CD4-positive, alpha-beta T cell treated with Interleukin-4 for 4 hours (primary cell): ENCODE data around the gene SUN5.
"Not testable (repeated sequence)": the region's sequence is repeated elsewhere in the genome, so short reads cannot be mapped to it uniquely, and the experiment has no call there.

Source experiments
- DNase-seq: peaks from one replicate; pipeline ENCODE4 v3.0.0-alpha.2; 2020

The SUN5 gene

GRCh38 chr20:33004141-33004751, at the start of gene SUN5:
SUN5 (minus strand) TSS chr20:33004433; CDS start chr20:33004340, 93 bp downstream.
- DNase-seq: no peak

- DNase-seq: no peak
These were observed 49.3 kb upstream of the SUN5 start, which contains the start of gene BPIFB3 for GRCh38 chr20:33053291-33054106. BPIFB3 (plus strand) TSS chr20:33053903; CDS start chr20:33055436, 1,533 bp downstream.

DNA sequence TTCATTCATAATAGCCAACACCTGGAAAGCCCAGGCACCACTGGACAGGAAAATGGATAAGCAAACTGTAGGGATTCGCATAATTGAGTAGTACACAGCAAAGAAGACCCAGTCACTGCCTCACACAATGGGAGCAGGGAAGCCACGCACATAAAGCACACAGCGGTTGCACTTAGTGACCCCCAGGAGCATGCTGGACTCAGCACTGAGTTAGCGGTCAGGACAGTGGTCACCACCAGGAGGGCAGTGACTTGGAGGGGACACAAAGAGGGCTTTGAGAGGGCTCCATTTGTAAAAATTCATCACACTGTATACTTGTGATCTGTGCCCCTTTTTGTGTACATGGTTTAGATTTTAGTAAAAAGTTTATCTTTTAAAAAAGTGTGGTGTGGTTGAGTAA, 47.1 kb upstream of the SUN5 start:
- no peak for DNase-seq

GRCh38 chr20:33046412-33046811, 42.2 kb upstream of the SUN5 start:
- DNase-seq: no peak

- DNase-seq: not testable (repeated sequence)
These were observed 41.0 kb upstream of the SUN5 start for GRCh38 chr20:33045129-33045721.

DNA sequence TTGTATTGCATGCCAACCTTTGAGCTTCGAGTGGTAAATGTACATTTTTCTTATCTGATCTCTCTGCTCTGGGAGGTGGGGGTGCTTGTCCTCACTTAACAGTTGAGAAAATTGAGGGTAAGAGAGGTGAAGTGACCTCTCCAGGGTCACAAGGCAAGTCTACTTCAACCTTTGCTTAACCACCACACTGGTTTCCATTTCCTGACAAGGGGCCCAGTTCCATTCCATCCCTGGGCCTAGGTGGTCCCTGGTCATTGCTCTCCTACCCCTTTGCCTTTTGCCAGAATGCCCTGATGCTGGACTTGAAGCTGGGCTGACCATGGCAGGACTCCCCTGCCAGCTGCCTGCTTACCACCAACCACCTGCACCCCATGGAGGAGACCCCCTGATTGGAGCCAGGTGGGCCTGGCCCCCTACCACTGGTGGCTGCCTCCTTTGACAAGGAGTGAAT, 39.5 kb upstream of the SUN5 start:
- DNase-seq: no peak

GRCh38 chr20:33042983-33043730, 38.9 kb upstream of the SUN5 start:
- no peak for DNase-seq

- no peak for DNase-seq
These were observed 38.2 kb upstream of the SUN5 start for GRCh38 chr20:33042430-33042829.

DNA sequence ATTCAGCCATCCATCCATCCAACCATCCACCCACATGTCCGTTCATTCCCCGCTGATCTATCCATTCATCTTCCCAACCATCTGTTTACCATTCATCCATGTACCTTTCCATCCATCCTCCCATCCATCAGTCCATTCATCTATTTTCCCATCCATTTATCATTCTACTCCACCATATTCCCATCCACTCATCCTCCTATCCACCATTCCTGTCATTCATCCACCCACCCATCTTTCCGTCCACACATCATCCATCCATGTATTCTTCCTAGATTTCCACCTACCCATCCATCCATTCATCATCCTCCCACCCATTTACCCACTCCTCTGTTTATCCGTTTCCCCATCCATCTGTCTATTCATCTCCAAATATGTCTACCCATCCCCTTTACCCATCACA, 34.0 kb upstream of the SUN5 start:
- no peak for DNase-seq

DNA sequence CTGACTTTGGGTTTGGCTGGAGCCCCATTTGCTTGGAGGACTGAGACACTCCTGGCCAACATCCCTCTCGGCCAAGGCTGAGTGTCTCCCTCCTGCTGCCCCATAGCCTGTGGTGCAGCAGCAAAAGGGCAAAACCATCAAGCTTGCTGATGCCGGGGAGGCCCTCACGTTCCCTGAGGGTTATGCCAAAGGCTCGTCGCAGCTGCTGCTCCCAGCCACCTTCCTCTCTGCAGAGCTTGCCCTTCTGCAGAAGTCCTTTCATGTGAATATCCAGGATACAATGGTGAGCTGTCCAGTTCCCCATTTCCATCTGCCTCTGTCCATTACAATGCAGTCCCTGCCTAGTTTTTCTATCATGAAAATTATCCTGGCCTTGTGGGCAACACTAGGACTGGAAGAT, 33.2 kb upstream of the SUN5 start:
- no peak for DNase-seq

DNA sequence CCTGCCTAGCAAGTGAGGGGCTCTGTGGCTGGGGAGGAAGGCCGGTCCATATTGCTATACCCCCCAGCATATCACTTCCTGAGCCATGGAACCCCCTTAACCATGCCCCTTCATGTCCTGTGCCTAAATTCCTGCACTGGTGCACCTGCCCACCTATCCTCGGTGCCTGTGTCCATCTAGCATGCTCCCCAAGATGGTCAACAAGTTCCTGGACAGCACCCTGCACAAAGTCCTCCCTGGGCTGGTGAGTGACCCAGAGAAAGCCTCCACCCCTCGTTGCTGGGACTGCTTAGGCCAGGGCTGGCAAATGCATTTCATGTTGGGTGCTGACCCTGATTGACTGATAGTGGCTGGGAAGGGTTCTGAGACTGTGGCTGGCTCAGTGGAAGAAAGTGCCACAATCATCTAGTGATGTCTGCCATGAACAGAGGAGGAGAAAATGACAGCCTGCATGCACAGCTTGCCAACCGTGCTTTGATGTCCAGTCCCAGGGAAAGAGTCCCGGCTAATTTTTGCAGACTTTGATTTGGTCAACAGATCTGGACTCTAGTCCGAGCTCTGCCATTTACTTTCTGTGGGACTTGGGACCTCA, 30.8 kb upstream of the SUN5 start:
- no peak for DNase-seq

- DNase-seq: no peak
These were observed 29.9 kb upstream of the SUN5 start for GRCh38 chr20:33034115-33034514.

DNA sequence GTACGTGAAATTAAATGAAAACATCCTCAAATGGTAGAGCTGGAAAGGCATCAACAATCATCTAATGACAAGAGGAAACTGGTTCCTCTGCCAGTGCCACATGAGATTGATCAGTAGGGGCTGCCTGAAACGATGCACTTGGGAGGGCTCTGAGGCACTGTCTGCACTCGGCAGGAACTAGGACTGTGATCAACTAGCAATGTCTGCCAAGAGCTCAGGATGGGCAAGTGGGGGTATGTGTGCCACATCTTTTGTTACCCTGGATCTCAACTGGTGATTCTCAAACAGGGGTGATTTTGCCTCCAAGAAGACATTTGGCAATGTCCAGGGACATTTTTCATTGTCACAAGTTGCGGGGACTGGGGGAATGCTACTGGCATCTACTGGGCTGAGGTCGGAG, 29.1 kb upstream of the SUN5 start:
- DNase-seq: no peak

DNA sequence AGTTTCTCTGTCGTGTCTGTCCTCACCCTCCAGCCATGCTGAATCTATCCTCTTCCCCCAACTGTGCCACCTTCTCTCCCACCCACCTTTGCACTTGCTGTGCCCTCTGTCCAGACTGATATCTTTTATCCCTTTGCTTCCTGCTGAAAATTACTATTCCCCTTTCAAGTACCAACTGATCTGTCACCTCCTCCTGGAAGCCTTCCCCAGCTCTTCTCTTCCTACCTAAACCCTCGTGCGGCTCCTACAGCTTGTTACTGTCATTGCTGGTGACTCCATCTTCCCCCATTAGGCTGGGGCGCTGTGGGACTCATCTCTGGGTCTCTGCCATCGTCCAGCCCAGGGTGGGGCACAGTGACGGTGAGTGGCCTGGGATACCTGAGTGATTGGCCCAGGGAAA, 28.3 kb upstream of the SUN5 start:
- no peak for DNase-seq

DNA sequence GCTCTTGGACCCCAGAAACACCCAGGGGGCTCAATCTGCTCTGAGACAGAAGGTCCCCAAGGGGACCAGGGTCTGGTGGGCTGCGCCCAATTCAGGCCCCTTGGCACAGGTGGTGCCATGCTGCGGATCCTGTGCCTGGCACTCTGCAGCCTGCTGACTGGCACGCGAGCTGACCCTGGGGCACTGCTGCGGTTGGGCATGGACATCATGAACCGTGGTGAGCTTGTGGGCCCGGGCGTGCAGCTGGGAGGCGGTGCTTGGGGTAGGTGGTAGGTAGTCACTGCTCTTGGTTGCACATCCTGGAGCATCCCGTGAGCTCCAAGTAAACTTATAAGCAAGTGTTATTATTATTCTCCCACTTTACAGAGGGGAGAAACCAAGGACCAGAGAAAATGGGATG, 27.3 kb upstream of the SUN5 start, which contains the start of gene BPIFB6:
Gene BPIFB6, plus strand, starts transcription at position 118 of the 400 bp plus-strand sequence. Its CDS starts 0 bp downstream, at position 118.
- DNase-seq: no peak

DNA sequence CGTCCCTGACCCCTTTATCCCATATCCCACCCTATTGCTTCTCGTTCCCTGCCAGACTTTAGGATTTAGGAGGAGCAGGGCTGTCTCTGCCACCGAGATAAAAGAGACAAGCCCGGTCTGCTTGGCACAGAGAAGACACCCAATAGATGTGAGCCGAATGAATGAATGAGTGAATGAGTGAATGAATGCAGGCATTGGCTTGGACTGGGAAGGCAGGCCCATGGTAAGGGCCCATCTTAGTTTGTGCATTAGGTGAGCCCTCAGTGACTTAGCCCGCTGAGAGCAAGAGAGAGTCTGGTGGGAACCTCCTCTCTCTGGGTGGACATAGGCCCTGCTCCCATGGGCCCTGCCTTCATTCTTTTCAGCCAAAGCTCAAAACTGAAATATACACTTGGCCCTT, 26.3 kb upstream of the SUN5 start:
- no peak for DNase-seq

- DNase-seq: no peak
These were observed 25.8 kb upstream of the SUN5 start for GRCh38 chr20:33030076-33030475.

- no peak for DNase-seq
These were observed 24.6 kb upstream of the SUN5 start for GRCh38 chr20:33028875-33029274.

DNA sequence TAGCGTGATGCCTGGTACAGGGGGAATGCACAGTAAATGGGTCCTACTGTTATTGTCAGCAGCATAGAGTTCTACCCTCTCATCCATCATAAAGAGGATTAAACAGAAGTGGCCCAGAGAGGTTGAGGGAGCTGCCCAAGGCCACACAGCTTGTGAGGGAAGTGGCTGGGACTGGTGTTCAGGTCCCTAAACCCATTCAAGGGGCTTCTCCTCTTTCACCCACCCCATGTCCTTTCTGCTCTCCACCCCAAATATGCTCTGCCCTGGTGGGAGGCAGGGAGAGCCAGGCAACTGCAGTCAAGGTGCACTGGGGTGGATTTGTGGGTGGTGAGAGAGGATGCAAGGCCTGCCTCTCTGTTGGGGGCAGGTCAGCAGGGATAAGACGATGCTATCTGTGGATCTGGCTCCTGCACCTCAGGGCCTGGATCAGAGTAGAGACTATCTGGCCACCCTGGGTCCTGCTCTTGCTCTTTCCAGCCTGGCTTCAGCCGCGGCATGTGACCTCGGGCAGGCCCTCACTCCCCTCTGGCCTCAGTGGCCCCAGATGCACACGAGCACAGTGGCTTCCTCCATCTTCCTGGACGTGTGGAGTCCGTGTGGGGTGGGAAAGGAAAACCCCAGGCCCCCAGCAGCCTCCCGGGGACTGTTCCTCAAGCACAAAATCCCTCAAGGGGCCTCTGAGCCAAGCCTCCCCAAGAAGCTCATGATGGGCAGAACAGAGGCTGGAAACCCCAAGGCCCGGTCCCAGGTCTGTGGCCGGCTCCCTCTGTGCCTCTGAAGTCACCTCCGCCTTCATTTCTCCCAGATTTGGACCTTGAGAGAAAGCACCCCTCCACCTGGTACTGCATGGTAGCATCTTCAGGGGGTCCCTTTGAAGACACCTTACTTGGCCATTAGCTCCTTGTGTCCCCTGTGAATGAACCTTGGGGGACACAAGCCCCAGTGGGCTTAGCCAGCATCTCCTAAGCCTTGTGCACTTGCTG, 23.8 kb upstream of the SUN5 start:
- DNase-seq: no peak

GRCh38 chr20:33026779-33027759, 22.8 kb upstream of the SUN5 start:
- no peak for DNase-seq
